Lower leg skin (tissue), 4 donors: ENCODE data around the gene MICU1. TPM values are rescaled to one million over a fixed set of nuclear protein-coding genes. Genes with fewer than 3 reads are reported as not detected.

ENCODE experiments used
- DNase-seq, 2 donors: peaks; one replicate each; pipeline ENCODE4 v3.0.0-alpha.2; 2019; ENCODE audit warnings: low spot score in 2 of 2
- H3K4me3 ChIP-seq: fragments of 200-600 bp; sonication (generic); 2 replicates; pipeline ENCODE4 v1.5.1; 2017; ENCODE audit warnings: mild to moderate bottlenecking, low read depth; ENCODE audit not compliant: poor library complexity, severe bottlenecking
- CTCF ChIP-seq, 3 donors: fragments of 450-650 bp; IDR thresholded peaks; one replicate each; pipeline ENCODE4 v1.5.1; 2016; ENCODE audit warnings: antibody characterized with exemption in 3 of 3, mild to moderate bottlenecking in 3 of 3, moderate library complexity in 2 of 3
- POLR2A ChIP-seq, 2 donors: fragments of 450-650 bp; IDR thresholded peaks; one replicate each; pipeline ENCODE4 v1.6.1; 2016 to 2017; ENCODE audit warnings: antibody characterized with exemption in 2 of 2, mild to moderate bottlenecking in 1 of 2, moderate library complexity in 1 of 2
- WGBS, 2 donors: methylation state at CpG; one replicate each; pipeline ENCODE4 v1.1.5; 2018; 5-methylcytosine and 5-hydroxymethylcytosine counted together
- intact Hi-C: fragments of 100-400 bp; cut with DNase I; formaldehyde crosslinking; loops from one replicate; pipeline ENCODE4 v1.15.0; 2023; ENCODE audit warnings: low total_unique reads
- total RNA-seq, 4 donors: library from RNA; depleted of rRNA; stranded (reverse); fragments of >200 nt; gene quantifications; one replicate each; pipeline ENCODE4 v1.1.0, GENCODE V29; 2016

The MICU1 gene
- total RNA-seq, 4 donors from 2014 or later = 36.8 to 54.6 (median 46.8) TPM

- intact Hi-C loops = no loop called here
- WGBS, 2 donors = 84 to 86% methylated on average over 9 to 10 of the region's 10 CpGs
- DNase-seq = no peak
- H3K4me3 ChIP-seq = no peak overlapping the region
- TF ChIP-seq CTCF (IDR thresholded peaks at IDR 0.05) (no peak), POLR2A (IDR thresholded peaks at IDR 0.05) (no peak)
These were observed 302.6 kb downstream of the MICU1 start for GRCh38 chr10:72323108-72323749.

- 56 to 66% methylated on average over 16 of the region's 16 CpGs for WGBS, 2 donors
- no peak for DNase-seq
- no peak overlapping the region for H3K4me3 ChIP-seq
- intact Hi-C loops = no loop called here
- TF ChIP-seq POLR2A (IDR thresholded peaks at IDR 0.05) (no peak), CTCF (IDR thresholded peaks at IDR 0.05) (no peak)
These were observed 303.4 kb downstream of the MICU1 start for GRCh38 chr10:72322280-72323058.

GRCh38 chr10:72322030-72322279, 303.9 kb downstream of the MICU1 start:
- WGBS, 2 donors = 73 to 76% methylated on average over 3 of the region's 3 CpGs
- intact Hi-C loops = no loop called here
- TF ChIP-seq CTCF (IDR thresholded peaks at IDR 0.05) (no peak), POLR2A (IDR thresholded peaks at IDR 0.05) (no peak)
- no peak for DNase-seq
- no peak overlapping the region for H3K4me3 ChIP-seq

- no peak for DNase-seq
- intact Hi-C loops = no loop called here
These were observed 304.4 kb downstream of the MICU1 start for GRCh38 chr10:72321248-72322029.

GRCh38 chr10:72320676-72321247, 305.1 kb downstream of the MICU1 start:
- intact Hi-C loops = no loop called here
- peak; percentile 84 to 95 for DNase-seq
- 24 to 31% methylated on average over 12 of the region's 12 CpGs for WGBS, 2 donors
- H3K4me3 ChIP-seq = no peak overlapping the region
- no peak for TF ChIP-seq POLR2A (IDR thresholded peaks at IDR 0.05)
- TF ChIP-seq CTCF (IDR thresholded peaks at IDR 0.05) = no peak

More at GRCh38 chr10:72321248-72322029, 304.4 kb downstream of the MICU1 start:
- TF ChIP-seq POLR2A (IDR thresholded peaks at IDR 0.05) (no peak), CTCF (IDR thresholded peaks at IDR 0.05) (no peak)
- H3K4me3 ChIP-seq = no peak overlapping the region
- 68% methylated on average over 13 of the region's 13 CpGs for WGBS, 2 donors
